Measurements from ENCODE around the gene EXOSC9.

- TF ChIP-seq CTCF (conservative IDR thresholded peaks at IDR 0.05; ENCODE audit: low read length) (no peak), EZH2phosphoT487 (IDR thresholded peaks at IDR 0.05; ENCODE audit: borderline replicate concordance, low read depth, low read length) (no peak)
These were observed 14.9 kb upstream of the EXOSC9 start for GRCh38 chr4:121786221-121786620.

Data from OCI-LY7 (cell line).